ENCODE measurements around the gene CMIP.
A peak's percentile ranks its signal among the peaks of the same experiment; 100 is the strongest.
"Not testable (repeated sequence)": the region's sequence is repeated elsewhere in the genome, so short reads cannot be mapped to it uniquely, and the experiment has no call there.

The CMIP gene

DNA sequence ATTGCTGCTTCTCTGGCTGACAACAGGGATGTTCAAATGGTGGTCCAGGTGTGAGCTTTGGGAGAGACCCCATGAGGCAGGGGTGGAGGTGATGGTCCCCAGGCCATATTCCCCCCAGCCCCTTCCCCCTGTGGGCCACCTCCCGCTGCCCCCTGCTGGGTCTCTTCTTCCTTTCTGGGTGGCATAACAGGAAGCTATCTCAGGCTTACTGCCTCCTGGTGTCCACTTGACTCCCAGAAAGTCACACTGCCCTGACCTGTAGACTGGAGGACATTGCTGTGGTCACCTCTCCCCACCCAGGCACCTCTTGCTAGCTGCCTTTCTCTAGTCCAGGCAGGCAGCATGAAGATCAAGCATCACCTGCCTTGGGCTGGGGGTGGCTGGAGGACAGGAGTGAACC lies 288.1 kb downstream of the CMIP start:
- no peak for DNase-seq

DNA sequence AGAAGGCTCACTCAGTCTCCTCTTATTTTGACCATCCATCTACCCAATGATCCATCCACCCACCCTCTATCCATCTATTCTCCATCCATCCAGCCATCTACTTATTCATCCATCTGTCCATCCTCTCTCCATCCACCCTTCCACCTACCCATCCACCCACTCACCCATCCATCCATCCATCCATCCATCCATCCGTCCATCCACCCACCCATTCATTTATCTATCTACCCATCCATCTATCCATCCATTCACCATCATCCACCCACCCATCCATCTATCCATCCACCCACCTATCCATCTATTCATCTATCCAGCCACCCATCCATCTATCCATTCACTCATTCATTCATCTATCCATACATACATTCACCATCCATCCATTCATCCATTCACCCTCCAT lies 288.7 kb downstream of the CMIP start:
- DNase-seq: no peak

DNA sequence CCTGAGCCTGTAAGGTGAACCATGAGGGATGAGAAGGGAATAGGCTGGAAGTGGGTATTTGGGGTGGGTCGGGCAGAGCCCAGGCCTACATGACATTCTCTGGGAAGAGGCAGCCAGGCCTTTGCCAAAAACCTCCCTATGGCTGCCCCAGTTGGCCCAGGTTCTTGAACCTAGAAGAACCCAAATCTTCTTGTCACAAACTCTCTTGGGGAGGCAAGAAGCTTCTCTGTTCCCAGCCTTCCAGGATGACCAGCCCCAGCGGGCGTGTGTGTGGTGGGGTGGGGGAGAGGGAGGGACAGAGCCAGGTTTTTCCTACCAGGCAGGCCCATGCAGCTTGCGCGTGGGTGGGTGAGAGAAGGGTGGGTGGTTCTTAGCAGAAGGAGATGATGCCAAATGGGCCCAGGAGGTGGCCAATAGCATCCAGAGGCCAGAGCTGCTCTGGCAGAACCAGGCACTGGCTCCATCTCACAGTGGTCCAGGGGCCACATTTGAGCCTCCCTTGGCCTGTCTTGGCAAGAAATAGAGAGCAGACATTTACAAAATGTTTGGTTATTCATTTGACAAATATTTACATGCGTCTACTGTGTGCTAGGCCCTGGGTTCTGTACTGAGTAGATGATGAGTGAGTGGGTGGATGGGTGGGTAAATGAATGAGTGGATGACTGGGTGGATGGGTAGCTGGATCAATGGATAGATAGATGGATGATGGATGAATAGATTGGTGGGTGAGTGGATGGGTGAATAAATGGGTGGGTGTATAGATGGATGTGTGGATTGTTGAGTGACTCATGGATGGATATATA lies 290.2 kb downstream of the CMIP start:
- no peak for DNase-seq

DNA sequence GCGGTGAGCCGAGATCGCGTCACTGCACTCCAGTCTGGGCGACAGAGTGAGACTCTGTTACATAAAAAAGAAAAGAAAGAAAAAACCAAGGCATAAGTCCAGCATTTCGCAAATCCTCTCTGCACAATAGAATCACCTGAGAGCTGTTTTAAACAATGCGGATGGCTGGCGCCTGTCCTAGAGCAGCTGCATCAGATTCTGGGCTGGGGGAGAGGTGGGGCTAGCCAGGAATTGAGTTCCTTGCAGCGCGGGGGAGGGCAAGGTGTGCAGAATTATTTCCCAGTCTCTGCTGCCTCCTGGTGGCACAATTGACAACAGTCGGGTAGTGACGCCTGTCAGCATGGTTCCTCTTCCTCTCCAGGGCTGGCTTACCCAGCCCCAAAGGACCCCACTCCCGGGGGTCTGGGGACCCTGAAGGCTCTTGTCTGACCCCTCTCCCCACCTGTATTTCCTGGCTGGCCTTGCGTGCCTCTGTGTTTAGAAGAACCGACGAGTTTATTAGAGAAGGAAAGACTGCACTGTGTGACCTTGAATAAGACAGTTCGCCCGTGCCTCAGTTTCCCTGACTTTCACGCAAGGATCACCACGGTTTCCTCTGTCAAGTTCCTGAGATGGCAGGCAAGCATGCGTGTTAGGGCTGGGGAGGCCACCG lies 293.4 kb downstream of the CMIP start:
- DNase-seq: peak; percentile 90

DNA sequence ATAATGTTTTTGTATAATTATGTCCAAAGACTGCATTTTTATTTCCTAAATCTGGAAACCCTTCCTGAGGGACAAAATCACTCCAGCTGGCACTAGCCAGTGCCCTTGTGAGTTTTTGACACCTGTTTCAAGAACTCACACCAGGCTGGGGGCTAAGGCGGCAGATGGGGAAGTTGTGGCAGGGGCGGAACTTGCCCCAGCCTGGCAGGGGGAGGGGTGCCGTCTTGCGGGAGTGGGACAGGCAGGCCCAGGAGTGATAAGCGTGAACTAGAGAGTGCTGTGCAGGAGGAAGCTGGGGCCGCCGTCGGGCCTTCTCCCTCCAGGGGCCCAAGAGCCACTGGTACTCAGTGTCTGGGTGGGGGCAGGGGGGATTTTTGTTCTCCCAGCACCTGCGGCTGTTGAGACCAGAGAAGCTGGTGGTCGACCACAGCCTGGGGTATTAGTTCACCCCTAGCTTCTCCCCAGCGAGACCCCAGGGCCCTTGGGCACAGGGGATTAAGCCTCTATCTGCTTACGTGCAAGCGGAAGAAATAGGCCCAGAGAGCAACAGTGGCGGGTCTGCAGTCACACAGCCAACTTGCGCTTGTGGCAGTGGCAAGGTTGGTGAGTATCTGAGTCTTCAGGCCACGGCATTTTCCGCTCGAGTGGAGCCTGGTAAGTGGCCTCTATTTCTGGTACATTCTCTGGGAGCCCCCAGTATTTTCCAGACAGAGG lies 294.3 kb downstream of the CMIP start:
- DNase-seq: no peak

DNA sequence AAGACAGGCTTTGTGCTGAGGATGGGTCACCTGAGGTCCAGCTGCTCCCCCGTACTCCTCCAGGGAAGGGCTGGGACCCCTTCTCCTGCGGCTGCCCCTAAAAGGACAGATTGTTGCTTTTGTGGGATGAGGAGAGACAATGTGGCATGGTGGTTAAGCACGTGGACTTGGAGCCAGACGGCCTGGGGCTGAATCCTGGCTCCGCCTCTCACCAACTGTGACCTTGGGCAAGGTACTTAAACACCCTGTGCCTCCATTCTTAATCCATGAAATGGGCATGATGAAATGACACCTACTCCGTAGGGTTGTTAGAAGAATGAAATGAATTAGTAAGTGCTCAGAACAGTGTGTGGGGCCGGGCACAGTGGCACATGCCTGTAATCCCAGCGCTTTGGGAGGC lies 294.9 kb downstream of the CMIP start:
- DNase-seq: no peak

DNA sequence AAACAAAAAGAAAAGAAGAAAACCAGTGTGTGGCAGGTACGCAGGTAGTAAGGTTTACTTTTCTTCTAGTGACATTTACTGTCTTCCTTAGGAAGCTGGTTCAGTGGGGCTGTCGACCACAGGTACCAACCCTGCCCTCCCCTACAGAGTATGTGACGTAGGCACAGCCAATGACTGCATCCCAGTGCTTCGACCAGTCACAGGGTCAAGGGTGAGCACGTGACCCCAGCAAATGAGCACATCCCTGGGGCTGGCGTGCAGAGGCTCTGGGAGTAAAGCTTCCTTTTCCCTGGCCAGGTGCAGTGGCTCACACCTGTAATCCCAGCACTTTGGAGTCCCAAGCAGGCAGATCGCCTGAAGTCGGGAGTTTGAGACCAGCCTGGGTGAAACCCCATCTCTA lies 295.6 kb downstream of the CMIP start:
- DNase-seq: no peak

DNA sequence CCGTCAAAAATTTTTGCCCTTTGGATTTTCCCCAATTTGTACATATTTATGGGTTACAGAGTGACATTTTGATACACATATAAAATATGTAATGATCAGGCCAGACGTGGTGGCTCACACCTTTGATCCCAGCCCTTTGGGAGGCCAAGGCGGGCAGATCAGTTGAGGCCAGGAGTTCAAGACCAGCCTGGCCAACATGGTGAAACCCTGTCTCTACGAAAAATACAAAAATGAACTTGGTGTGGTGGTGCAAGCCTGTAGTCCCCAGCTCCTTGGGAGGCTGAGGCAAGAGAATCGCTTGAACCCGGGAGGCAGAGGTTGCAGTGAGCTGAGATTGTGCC lies 296.8 kb downstream of the CMIP start:
- DNase-seq: not testable (repeated sequence)

DNA sequence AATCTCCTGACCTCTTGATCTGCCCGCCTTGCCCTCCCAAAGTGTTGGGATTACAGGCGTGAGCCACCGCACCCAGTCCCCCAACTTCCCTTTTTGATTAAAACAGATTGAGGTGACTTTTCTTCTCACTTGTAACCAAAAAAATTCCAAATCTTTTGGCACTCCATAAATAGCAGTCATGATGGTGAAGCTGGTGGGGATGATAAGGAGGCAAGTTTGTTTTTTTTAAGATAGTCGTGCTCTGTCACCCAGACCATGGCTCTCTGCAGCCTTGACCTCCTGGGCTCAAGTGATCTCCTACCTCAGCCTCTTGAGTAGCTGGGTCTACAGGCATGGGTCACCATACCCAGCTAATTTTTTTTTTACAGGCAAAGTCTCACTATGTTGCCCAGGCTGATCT lies 299.8 kb downstream of the CMIP start:
- no peak for DNase-seq

DNA sequence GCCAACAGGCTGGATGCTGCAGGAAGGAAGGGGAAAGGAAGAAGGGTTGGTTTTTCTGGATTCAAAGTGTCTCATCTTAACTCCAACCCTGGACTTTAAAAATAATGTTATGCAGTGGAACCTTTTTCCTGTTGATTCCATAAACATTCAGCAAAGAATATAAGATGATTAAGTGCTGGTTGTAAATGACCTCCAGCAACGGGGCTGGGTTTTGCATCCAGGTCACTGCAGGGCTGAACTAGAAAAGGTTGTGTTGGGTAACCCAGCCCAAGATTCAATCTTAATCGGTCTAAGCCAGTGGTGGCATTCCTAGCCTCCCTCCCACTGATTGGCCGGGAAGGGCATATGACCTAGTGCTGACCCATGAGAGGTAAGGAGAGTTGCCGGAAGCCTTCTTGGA lies 300.3 kb downstream of the CMIP start:
- DNase-seq: no peak

DNA sequence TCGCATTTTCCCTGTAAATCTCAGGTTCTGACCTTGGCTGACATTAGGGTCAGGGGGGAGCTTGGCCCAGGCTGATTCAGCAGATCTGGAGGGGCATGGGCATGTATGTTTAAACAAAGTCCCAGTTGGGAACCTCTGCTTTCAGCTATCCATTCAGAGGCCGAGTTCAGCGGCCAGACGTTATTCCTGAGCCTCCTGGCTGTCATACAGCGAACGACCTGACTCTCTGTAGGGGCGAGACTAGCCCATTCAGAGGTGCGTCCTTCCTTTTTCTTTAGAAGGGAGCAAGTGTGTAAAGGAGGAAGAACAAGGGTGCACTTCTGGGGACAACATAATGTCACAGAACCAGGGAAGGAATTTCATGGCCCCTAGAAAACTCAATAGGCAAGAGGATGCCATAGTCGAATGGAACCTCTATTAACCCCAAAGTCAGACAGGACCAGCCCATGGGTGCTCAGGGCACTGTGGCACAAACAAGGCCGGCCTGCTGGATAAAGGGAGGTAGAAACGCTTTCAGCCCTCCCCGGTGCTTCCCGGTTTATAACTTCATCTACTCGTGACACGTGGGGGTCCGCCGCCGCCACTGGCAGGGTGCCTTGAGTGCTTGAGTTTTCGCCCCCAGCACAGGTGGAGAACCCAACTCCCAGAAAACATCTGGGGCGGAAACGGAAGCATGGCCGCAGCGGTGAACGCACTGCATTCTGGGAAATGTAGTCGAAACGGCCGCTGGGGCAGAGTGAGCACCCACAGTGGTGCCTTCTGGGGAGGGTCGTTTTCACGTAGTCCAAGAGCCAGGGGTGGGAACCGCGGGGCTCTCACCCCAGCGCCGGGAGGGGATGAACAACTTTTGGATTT lies 301.3 kb downstream of the CMIP start:
- peak; percentile 84 for DNase-seq

DNA sequence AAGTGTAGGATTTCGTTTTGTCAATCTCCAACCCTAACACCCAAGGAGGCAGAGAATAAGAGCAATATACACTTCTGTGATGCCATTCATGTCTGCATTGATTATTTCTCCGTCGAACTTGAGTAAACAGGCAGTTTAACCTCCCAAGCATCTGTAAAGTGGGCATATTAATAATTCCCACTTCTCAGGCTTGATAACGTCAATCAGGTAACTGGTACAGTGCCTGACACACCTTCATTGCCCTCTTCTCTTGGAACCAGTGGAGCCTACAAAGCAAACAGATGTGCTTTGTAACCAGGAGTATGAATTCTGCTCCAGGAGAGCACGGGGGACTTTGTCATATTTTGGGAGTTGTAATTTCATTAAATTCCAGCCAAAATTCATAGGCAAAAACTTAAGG lies 302.0 kb downstream of the CMIP start:
- no peak for DNase-seq

DNA sequence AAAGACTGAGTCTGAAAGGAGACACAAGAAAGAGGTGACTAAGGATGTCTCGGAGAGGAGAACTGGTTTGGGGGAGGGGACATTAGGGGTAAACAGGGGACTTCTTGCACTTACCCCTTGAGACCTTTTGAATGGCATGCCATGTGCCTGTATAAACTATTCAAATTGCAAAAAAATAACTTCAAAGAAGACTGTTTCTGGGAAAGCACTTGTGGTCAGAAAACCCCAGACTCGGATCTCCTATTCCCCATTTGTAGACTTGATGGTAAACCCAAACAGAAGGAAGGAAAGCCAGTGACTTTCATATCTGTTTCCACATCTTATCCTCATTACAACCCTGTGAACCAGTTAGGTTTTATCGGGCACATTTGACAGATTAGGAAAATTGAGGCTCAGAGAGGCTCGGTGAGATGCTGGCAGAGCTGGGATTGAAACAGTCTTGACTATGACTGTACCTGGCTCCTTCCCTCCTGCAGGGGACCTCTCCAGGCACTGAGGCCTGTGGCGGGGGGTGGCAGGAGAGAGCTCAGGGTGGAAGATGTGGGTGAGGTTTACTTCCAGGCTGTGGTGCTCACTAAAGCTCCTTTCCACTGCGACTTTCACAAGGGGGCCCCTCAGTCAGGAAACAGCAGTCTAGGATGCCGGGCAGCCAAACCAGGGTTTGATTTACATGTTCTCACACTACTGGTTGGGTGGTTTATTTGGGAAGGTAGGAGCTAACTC lies 304.0 kb downstream of the CMIP start:
- no peak for DNase-seq

DNA sequence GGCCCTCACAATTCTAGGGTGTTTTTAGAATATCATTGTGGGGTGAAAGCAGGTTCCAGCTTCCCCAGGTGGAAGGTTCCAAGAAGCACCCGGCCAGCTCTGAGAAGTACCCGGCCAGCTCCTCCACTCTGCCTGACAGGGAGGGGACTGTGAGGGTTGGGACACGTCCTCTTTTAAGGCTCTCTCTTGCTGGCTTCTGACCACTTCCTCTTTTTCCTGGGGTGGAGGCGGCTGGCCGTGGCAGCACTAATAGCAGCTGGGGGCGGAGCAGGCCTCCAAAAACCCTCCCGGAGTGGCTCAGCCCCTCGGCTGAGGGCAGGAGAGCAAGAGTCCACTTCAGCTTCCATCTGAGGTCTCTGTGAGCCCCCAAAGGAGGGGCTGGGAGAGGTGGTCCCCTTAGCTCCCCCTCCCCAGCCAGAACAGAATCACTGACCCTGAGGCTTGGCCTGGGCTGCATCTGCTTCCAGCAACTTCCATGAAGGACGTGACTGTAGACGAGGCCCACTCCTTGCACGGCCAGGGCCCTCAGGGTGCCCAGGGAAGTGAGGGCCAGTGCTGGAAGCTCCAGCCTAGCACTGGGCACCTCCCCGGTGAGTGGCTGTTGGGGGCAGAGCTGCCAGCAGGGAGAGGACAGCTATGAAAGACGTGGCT lies 307.7 kb downstream of the CMIP start:
- DNase-seq: no peak

DNA sequence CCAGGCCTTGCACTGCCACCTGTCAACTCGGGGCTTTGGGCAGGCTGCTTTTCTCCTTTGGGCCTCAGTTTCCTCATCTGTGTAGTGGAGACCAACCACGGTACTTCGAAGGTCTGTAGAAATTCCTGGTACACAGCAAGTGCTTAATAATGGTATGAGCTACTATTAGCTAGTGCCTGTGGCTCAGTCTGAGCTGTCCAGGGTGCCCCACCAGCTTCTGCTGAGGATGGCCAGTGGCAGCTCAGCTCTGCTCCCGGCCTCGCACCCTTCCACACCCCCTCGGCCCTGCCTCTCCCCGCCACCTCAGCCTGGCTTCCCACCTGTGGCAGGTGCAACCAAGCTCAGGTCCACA lies 308.2 kb downstream of the CMIP start:
- DNase-seq: no peak

DNA sequence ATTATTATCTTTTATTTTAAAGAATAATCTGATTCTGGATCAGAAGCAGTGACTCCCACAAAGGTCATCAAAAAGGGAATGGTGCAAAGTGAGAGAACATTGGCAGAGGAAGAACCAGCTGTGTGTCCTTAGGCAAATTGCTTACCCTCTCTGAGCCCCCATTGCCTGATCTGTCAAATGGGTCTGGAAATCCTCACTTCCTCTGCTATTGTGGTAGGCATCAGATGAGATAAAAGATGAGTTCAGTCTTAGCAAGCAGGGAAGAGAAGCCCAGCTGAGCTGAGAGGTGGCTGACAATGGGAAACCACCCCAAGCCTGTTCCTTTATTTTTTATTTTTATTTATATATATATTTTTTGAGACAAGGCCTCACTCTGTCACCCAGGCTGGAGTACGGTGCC lies 310.2 kb downstream of the CMIP start:
- DNase-seq: no peak

DNA sequence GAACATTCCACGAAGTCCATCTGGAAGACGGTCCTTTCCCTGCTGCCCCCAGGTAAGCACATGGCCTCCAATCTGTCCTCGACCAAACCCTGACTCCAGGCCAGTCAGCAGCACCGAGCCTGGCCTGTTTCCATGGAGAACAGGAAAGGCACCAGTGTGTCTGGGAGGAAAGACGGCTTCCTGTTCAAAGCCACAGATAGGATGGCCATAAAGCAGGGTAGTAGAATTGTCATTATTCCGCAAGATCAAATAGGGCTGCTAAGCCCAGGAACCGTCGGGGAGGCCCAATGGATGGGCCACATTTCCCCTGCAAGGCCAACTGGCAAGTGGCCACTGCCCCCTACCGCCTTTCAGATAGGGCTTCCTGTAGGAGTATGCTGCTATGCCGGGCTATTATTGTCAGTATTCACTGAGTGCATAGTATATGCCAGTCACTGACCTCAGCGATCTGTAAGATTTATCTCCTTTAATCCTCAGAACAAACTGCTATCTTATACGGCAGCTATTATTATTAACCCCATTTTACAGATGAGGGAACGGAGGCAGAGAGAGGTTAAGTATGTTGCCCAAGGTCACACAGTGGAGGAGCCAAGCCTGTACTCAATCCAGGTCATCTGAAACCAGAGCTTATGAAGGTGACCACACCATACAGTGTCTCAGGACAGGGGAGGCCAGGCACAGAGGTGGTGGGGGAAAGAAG lies 311.5 kb downstream of the CMIP start:
- no peak for DNase-seq

DNA sequence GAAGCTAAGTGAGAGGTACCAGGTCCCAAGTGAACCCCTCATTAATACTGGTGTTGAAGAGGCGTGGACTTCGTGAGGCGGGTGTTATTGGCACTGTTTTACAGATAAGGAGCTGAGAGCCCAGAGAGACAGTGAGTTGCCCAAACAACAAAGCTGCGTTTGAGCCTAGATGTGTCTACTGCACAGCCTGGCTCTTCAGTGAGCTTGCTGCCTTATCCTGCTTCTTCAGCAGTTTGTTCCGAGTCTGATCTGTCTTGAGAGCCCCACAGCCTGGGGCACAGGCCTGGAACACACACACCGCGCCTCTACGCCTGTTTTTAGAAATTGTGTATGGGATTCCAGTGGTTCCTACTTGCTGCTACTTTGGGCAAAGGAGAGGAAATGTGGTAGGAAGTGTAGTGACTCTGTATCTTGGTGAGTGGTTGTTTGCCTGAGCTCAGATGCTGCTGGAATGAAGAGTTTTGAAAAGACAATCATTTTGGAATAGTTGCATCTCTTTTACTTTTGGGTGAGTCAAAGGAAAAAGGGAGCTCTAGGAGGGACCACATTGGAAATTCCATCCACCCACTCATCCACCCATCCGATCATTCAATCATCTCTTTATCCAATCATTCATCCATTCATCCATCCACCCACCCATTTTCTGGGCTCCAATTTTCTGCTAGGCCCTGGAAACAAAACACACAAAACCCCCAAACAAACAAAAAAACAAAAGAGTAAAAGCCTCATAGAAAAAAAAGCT lies 312.2 kb downstream of the CMIP start:
- DNase-seq: no peak

DNA sequence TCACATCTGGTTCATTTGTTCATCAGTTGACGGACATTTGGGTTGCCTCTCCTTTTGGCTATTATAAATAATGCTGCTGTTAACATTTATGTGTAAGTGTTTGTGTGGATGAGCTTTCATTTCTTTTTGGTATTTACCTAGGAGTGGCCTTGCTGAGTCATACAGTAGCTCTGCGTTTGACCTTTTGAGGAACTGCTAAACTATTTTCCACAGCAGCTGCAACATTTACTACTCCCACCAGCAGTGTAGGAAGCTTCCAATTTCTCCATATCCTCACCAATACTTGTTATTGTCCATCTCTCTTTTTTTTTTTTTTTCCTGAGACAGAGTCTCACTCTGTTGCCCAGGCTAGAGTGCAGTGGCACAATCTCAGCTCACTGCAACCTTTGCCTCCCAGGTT lies 313.8 kb downstream of the CMIP start:
- no peak for DNase-seq
